Measurements from ENCODE around the gene SLIT1.

Gene SLIT1

GRCh38 chr10:97016728-97017473, 168.9 kb downstream of the SLIT1 start:
- DNase-seq (ENCODE audit: low read depth, low spot score): no peak
- no peak overlapping the region for H3K27ac ChIP-seq

DNA sequence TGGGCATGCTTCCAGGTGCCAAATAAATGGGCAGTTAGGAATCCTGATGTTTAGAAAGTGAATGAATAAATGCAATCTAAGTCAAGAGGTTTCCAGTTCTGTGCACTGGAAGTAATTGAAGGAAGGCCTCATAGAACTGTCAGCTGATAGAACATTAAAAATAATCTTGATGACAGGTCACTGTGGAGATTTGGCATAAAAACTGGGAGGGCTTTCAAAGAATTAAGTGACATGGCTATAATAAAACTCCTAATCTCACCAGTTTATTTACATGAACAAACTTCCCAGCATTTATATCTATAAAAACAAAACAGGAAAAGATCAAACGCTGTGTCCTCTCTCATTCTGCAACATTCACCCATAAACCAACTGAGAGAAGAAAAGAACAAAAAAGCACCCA, 170.5 kb downstream of the SLIT1 start:
- DNase-seq (ENCODE audit: low read depth, low spot score): no peak

GRCh38 chr10:97013983-97014382, 171.8 kb downstream of the SLIT1 start:
- no peak overlapping the region for H3K27ac ChIP-seq
- DNase-seq (ENCODE audit: low read depth, low spot score): no peak

More for the DNA sequence above, 170.5 kb downstream of the SLIT1 start:
- H3K27ac ChIP-seq: no peak overlapping the region

- no peak overlapping the region for H3K27ac ChIP-seq
- DNase-seq (ENCODE audit: low read depth, low spot score): no peak
Measured at GRCh38 chr10:97013568-97013967, 172.2 kb downstream of the SLIT1 start.

DNA sequence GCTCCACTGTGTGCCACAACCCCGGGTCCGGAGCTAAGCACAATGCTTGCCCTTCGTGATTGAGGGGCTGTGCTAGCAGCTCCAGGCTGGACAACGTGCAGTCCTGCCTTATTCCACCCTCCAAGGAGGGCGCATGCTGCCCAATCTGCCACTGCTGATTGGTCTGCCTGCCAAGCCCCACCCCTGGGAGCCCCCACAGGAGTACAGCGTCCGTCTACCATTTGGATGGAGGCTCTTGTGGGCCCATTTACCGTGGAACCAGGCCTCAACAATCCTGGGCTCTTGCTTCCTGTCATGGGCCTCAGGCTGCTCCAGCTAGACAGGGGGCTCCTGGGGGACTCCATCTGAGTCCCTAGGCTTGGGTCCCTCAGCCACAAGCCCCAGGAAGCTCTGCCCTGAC, 173.3 kb downstream of the SLIT1 start:
- DNase-seq (ENCODE audit: low read depth, low spot score): no peak
- H3K27ac ChIP-seq: no peak overlapping the region

DNA sequence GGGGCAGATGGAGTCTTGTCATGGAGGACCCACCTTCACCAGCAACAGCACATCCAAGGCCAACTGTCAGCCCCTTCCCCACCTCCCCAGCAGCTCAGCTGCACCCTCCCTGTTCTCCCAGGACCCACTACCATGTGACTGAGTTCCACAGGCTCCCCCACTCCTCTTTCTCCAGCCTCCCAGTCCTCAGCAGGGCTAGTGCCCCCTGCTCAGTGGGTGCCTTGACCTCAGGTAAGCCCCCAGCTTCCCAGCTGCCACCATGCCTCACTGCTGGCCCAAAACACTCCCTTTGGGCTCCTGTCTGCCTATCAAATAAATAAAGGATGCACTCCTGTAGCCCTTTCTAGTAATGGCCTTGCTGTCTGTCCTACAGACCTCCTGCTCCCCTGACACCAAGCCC, 174.4 kb downstream of the SLIT1 start:
- H3K27ac ChIP-seq: no peak overlapping the region

DNA sequence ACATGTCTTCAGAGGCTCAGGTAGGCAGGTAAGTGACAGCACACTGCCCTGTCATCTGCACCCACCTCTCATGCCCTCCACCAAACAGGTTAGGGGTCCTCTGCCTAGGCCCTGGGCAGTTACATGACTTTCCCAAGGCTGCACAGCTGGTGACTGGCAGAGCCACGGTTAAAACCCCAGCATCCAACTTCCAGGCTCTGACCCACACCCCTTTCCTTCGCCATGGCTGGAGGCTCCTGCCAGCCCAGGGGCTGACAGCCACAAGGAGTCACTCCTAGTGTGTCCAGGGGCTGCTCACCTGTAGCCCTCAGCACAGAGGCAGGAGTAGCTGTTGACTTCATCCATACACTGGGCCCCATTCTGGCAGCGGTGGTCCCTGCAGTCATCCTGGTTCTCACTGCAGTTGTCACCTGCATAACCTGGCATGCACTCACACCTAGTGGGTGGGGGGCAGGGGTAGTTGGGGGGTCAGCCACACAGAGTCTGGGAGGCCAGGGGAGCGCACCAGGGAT, 175.0 kb downstream of the SLIT1 start:
- no peak overlapping the region for H3K27ac ChIP-seq
- DNase-seq (ENCODE audit: low read depth, low spot score): no peak

More for the DNA sequence above, 174.4 kb downstream of the SLIT1 start:
- DNase-seq (ENCODE audit: low read depth, low spot score): no peak

GRCh38 chr10:97007417-97007816, 178.3 kb downstream of the SLIT1 start:
- H3K27ac ChIP-seq: no peak overlapping the region
- DNase-seq (ENCODE audit: low read depth, low spot score): no peak

- no peak for DNase-seq (ENCODE audit: low read depth, low spot score)
- H3K27ac ChIP-seq: no peak overlapping the region
Measured at GRCh38 chr10:97006364-97006763, 179.4 kb downstream of the SLIT1 start.

DNA sequence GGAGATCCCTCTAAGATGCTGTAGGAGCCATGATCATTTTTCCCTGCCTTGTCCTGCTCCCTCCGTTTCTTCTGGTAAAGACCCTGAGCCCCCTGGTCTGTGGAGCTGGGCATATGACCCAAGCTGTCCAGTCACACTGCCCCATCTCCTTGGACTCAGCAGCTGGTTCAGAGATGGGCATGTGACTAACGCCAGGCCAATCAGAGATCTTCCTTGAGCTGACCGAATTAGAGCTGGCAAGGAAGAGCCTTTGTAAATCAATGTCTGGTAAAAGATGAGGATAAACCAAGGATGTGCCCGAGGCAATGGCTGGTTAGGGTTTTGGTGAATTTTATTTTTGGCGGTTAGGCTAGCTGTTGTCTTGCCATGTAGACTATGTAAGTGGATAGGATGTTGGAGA, 180.4 kb downstream of the SLIT1 start:
- no peak for DNase-seq (ENCODE audit: low read depth, low spot score)
- H3K27ac ChIP-seq: no peak overlapping the region

DNA sequence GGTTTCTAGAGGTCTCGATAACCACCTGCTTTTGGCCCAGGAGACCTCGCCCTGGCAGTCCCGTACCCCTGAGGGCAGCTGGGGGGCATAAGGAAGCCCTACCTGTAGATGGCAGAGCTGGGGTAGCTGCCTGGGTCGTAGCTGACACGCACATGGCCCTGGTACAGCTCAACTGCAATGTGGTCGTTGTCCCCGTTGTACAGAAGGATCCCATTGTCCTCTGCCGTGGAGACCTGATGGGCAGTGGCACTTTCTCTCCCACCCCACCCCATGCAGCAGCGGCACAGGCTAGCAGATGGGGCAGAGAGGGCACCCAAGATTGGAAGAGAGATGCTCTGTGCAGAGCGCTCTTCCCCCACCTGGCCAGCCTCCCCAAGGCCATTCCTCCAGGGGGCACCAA, 181.2 kb downstream of the SLIT1 start:
- DNase-seq (ENCODE audit: low read depth, low spot score): no peak
- H3K27ac ChIP-seq: no peak overlapping the region

- DNase-seq (ENCODE audit: low read depth, low spot score): no peak
Measured at GRCh38 chr10:97003804-97004201, 182.0 kb downstream of the SLIT1 start.

GRCh38 chr10:97003151-97003803, 182.5 kb downstream of the SLIT1 start:
- DNase-seq (ENCODE audit: low read depth, low spot score): no peak
- no peak overlapping the region for H3K27ac ChIP-seq

More at GRCh38 chr10:97003804-97004201, 182.0 kb downstream of the SLIT1 start:
- H3K27ac ChIP-seq: no peak overlapping the region

- DNase-seq (ENCODE audit: low read depth, low spot score): no peak
- no peak overlapping the region for H3K27ac ChIP-seq
Measured at GRCh38 chr10:97002670-97003069, 183.1 kb downstream of the SLIT1 start.

DNA sequence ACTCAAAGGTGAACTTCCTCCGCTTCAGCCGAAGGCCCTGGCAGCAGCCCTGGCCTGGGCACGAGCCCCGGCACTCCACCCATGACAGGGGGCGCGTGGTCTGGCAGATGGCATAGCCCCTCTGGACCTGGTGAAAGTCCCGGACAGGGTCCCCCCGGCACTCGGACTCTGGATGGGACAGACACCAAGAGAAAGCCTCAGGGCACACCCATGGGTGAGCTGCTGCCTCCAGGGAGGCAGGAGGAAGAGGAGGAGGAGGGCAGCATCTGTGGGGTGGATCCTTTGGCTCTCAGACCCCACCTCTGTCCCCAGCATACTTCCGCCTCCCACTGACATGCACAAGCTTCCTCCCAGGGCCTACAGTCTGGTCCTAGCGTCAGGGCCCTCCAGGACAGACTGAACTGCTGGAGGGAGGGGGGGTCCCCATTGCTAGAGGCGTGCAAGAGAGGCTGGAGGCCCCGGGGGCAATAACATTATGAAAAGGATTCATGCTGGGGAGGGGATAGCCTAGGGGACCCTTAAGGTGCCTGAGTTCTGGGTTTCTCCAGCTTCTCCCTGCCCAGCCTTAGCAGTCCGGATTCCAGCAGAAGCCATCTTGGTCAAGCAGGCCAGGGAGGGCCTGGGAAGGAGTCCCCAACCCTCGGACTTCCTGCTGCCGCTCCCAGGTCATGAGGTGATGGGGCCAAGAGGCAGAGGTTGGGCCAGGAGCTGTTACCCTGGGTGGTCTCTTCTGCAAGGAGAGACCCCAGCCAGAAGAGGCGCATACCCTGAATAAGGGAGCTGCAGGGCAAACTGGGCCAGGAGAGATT, 184.4 kb downstream of the SLIT1 start:
- H3K27ac ChIP-seq: no peak overlapping the region
- no peak for DNase-seq (ENCODE audit: low read depth, low spot score)

GRCh38 chr10:97000487-97001182, 185.1 kb downstream of the SLIT1 start:
- no peak for DNase-seq (ENCODE audit: low read depth, low spot score)
- H3K27ac ChIP-seq: no peak overlapping the region

- DNase-seq (ENCODE audit: low read depth, low spot score): no peak
- no peak overlapping the region for H3K27ac ChIP-seq
Measured at GRCh38 chr10:96999987-97000386, 185.8 kb downstream of the SLIT1 start.

GRCh38 chr10:96999337-96999736, 186.4 kb downstream of the SLIT1 start:
- DNase-seq (ENCODE audit: low read depth, low spot score): no peak
- H3K27ac ChIP-seq: no peak overlapping the region

DNA sequence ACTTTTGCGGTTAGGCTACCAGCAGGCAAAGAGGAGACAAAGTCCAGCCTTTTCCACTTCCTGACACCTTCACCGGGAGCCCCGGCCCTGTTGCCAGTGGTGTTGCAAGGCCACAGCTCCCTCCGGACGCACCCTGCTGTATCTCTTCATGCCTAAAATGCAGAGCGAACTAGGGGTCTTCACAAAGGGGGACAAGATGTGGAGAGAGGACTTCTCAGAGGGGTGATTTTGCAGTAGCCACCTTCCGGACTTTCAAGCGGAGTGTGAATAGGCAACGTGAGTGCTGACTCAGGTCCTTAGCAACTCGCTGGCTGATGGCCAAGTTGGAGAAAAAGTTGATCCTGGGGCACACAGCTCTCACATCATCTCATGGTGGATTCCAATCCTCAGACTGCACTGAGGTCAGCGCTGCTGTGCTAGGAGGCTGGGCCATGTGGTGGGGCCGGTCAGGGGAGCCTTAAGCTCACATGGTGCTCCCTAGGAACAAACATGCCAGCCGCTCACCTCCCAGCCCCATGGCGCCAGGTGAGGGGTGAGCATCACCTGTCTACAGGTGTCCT, 187.3 kb downstream of the SLIT1 start:
- H3K27ac ChIP-seq: no peak overlapping the region
- DNase-seq (ENCODE audit: low read depth, low spot score): no peak
